Left ventricle myocardium inferior (tissue), 1 donor: ENCODE measurements around the gene COBLL1. TPM values are rescaled to one million over a fixed set of nuclear protein-coding genes. Genes with fewer than 3 reads are reported as not detected.

Source experiments
- DNase-seq: peaks from one replicate; pipeline ENCODE4 v3.0.0-alpha.2; 2020
- H3K27ac ChIP-seq: fragments of 200-600 bp; replicated peaks from 2 replicates; pipeline ENCODE4 v1.8.0; 2021
- H3K27me3 ChIP-seq: fragments of 200-600 bp; 2 replicates; pipeline ENCODE4 v1.8.0; 2021; ENCODE audit warnings: low read depth
- H3K36me3 ChIP-seq: fragments of 200-600 bp; 2 replicates; pipeline ENCODE4 v1.8.0; 2021
- H3K4me1 ChIP-seq: fragments of 200-600 bp; 2 replicates; pipeline ENCODE4 v1.8.0; 2021
- H3K4me3 ChIP-seq: fragments of 200-600 bp; 2 replicates; pipeline ENCODE4 v1.8.0; 2021; ENCODE audit warnings: mild to moderate bottlenecking, moderate library complexity
- H3K9me3 ChIP-seq: fragments of 200-600 bp; replicated peaks from 2 replicates; pipeline ENCODE4 v1.8.0; 2021
- CTCF ChIP-seq: fragments of 200-600 bp; IDR thresholded peaks from 2 replicates; pipeline ENCODE4 v1.8.0; 2021; ENCODE audit warnings: antibody characterized with exemption, mild to moderate bottlenecking, borderline replicate concordance
- intact Hi-C: fragments of 100-400 bp; cut with micrococcal nuclease; formaldehyde crosslinking; loops from one replicate; pipeline ENCODE4 v1.11.0; 2022
- total RNA-seq: library from RNA; stranded (reverse); fragmentation: NEBNext Ultra II Directional; extraction: Animal tissue kit (Norgen Biotek cat#: 25700); gene quantifications from one replicate; pipeline ENCODE4 v1.2.1, GENCODE V29; 2021
- donor health status: DM: no; HTN: yes; CAD: no; lungs with severe emphysema.

Gene COBLL1
- total RNA-seq, 1 donor from 2014 or later, result 15.3 TPM

- Histone ChIP-seq H3K9me3 (no peaks in the 10 kb centered on the region), H3K4me3 (no peak overlapping the region), H3K36me3 (no peaks in the 10 kb centered on the region), H3K27me3 (no peaks in the 10 kb centered on the region), H3K4me1 (peaks cover 85% of the 10 kb centered on the region), H3K27ac (peak overlapping the region; percentile 84)
- TF ChIP-seq CTCF, result no peak
- intact Hi-C loops, result no loop called here
- DNase-seq, result no peak
Measured at GRCh38 chr2:164780611-164781178, 60.9 kb downstream of the COBLL1 start.

GRCh38 chr2:164779383-164780057, 62.1 kb downstream of the COBLL1 start:
- Histone ChIP-seq H3K27ac (peak overlapping the region; percentile 84), H3K27me3 (no peaks in the 10 kb centered on the region), H3K4me1 (peaks cover 82% of the 10 kb centered on the region), H3K4me3 (no peak overlapping the region), H3K9me3 (no peaks in the 10 kb centered on the region), H3K36me3 (no peaks in the 10 kb centered on the region)
- intact Hi-C loops, result no loop called here
- no peak for TF ChIP-seq CTCF
- DNase-seq, result peak; percentile 20

- H3K27ac ChIP-seq, result peak overlapping the region; percentile 84
- H3K9me3 ChIP-seq, result no peaks in the 10 kb centered on the region
- H3K36me3 ChIP-seq, result no peaks in the 10 kb centered on the region
- H3K27me3 ChIP-seq, result no peaks in the 10 kb centered on the region
- H3K4me3 ChIP-seq, result no peak overlapping the region
- no peak for DNase-seq
- peaks cover 77% of the 10 kb centered on the region for H3K4me1 ChIP-seq
- no peak for TF ChIP-seq CTCF
- intact Hi-C loops, result no loop called here
Measured at GRCh38 chr2:164778723-164779122, 62.9 kb downstream of the COBLL1 start.

GRCh38 chr2:164777847-164778461, 63.7 kb downstream of the COBLL1 start:
- Histone ChIP-seq H3K9me3 (no peaks in the 10 kb centered on the region), H3K27ac (peak overlapping the region; percentile 84), H3K4me1 (peaks cover 73% of the 10 kb centered on the region), H3K36me3 (no peaks in the 10 kb centered on the region), H3K27me3 (no peaks in the 10 kb centered on the region), H3K4me3 (no peak overlapping the region)
- DNase-seq, result no peak
- TF ChIP-seq CTCF, result no peak
- intact Hi-C loops, result no loop called here

- H3K27ac ChIP-seq, result no peak overlapping the region
- no peaks in the 10 kb centered on the region for H3K9me3 ChIP-seq
- no peak for TF ChIP-seq CTCF
- intact Hi-C loops, result no loop called here
- H3K27me3 ChIP-seq, result no peaks in the 10 kb centered on the region
- H3K36me3 ChIP-seq, result no peaks in the 10 kb centered on the region
- no peak overlapping the region for H3K4me3 ChIP-seq
- H3K4me1 ChIP-seq, result peaks cover 55% of the 10 kb centered on the region
- no peak for DNase-seq
Measured at GRCh38 chr2:164773635-164774034, 68.0 kb downstream of the COBLL1 start.
